GM18951 (cell line): Measurements from ENCODE around the gene TSPAN14.

Experiments
- POLR2A ChIP-seq: IDR thresholded peaks from 4 replicates; pipeline ENCODE4 v1.6.1; 2011; ENCODE audit warnings: mild to moderate bottlenecking; ENCODE audit not compliant: insufficient read length, insufficient read depth; ENCODE audit errors: extremely low read depth
- in situ Hi-C: fragments of 300-500 bp; cut with MboI; formaldehyde crosslinking; loops from one replicate; pipeline ENCODE4 v1.12.0; 2022; ENCODE audit warnings: low sequenced_read_pairs, mixed read lengths, inconsistent platforms; ENCODE audit not compliant: unreplicated experiment

Gene TSPAN14, protein sequence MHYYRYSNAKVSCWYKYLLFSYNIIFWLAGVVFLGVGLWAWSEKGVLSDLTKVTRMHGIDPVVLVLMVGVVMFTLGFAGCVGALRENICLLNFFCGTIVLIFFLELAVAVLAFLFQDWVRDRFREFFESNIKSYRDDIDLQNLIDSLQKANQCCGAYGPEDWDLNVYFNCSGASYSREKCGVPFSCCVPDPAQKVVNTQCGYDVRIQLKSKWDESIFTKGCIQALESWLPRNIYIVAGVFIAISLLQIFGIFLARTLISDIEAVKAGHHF

GRCh38 chr10:80453842-80454512 lies at the start of gene TSPAN14:
Gene TSPAN14, plus strand, starts transcription at chr10:80454310. Its CDS starts 34,924 bp downstream, at chr10:80489234.
- in situ Hi-C loops = no loop called here
- TF ChIP-seq POLR2A = peak; percentile 64

DNA sequence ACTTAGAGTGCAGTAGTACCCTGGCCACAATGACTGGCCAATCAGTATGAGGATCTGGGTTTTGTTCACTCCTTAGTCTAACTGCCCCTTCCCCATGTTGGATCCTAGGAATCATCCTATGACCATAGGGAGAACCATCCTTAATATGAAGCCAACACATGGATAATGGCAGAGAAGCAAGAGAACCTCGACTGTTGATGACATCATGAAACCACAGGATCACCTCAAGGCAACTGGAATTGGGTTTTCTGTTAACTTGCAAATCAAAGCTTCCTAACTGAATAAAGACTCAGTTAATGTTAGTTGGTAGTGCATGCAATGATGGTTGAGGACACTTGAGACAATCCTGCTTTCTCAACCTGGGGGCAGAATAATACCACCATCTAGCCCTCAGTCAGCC lies 49.1 kb upstream of the TSPAN14 start:
- TF ChIP-seq POLR2A = no peak

DNA sequence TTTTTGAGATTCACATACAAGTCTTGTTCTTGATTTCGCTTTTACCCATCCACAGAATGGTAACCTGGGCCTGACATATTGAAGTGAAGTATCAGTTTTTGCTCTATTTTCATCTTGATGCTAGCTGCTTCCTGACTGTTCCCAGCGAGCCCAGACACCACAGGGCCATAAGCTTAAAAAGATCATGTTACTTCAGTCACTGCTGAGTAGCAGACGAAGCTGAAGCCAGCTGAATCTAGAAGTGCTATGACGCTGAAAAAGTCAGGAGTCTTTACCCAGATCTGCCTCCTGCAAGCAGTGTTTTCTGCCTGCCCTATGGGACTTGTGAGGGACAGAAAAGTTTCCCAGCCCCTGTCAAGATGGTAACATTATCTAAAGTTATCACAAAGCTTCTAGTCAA lies 48.5 kb upstream of the TSPAN14 start:
- in situ Hi-C loops = no loop called here

More for the DNA sequence above, 49.1 kb upstream of the TSPAN14 start:
- in situ Hi-C loops = no loop called here

GRCh38 chr10:80406204-80406603 lies 47.9 kb upstream of the TSPAN14 start:
- TF ChIP-seq POLR2A = no peak
- in situ Hi-C loops = no loop called here

More for the DNA sequence above, 48.5 kb upstream of the TSPAN14 start:
- TF ChIP-seq POLR2A = no peak

DNA sequence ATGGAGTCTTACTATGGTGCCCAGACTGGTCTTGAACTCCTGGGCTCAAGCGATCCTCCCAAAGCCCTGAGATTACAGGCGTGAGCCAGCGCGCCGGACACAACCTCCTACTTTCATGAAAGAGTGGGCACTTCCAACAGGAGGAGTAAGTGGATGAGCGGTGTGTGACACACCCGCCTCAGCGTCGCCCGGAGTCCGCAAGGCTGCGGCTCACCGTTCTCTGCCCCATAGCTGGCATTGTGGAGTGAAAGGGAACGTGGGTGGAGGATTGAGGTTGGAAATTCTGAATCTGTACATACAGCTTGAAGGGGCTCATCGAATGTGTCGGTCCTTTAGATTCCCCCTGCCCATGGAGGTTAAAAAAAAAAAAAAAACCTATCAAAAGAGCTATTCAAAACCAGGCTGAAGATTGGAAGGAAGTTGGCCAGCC lies 46.3 kb upstream of the TSPAN14 start:
- TF ChIP-seq POLR2A = no peak
- in situ Hi-C loops = no loop called here

DNA sequence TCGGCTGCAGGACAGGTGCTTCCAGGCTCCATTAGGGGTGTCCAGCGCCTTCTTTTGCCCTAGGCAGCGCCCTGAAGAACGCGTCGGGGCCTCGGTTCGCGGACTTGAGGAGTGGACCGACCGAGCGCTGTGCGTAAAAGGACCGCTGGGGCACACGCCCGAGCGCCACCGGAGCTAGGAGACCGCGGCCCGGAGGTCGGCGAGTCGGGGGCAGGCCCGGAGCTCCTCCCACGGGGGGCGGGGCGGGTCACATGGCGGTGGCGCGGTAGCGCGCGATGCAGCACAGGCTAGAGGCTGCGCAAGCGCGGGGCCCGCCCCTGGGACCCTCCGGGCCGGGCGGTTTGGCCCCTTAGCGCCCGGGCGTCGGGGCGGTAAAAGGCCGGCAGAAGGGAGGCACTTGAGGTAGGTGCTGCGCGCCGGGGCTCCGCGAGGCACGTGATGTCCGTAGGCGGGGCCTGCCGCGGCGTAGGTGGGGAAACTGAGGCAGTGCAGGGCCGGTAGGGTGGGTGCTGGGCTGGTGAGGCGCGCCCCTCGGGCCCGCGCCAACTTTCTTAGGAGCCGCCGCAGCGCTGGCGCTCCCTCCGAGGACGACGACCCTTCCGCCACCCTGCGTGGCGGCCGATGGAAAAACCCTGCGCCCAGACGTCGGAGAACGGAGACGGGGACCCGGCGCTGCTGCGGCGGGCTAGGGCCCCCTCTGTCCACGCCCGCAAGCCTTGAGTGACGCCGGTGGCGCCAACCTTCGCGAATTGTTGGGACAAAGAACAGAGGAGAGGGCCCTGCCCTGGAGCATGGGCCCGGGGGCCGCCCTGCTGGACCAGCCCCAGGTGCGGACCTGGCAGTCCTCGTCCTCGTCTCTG lies 45.6 kb upstream of the TSPAN14 start, which contains the start of gene PRXL2A:
Gene PRXL2A, plus strand, starts transcription at position 310 of the 860 bp plus-strand sequence. CDS start 11,917 bp downstream, outside the sequence.
- TF ChIP-seq POLR2A = peak; percentile 63
- in situ Hi-C loops = no loop called here

- no peak for TF ChIP-seq POLR2A
- in situ Hi-C loops = no loop called here
These were observed 45.0 kb upstream of the TSPAN14 start for GRCh38 chr10:80409121-80409520.

- no peak for TF ChIP-seq POLR2A
- in situ Hi-C loops = no loop called here
These were observed 44.0 kb upstream of the TSPAN14 start for GRCh38 chr10:80410122-80410521.

DNA sequence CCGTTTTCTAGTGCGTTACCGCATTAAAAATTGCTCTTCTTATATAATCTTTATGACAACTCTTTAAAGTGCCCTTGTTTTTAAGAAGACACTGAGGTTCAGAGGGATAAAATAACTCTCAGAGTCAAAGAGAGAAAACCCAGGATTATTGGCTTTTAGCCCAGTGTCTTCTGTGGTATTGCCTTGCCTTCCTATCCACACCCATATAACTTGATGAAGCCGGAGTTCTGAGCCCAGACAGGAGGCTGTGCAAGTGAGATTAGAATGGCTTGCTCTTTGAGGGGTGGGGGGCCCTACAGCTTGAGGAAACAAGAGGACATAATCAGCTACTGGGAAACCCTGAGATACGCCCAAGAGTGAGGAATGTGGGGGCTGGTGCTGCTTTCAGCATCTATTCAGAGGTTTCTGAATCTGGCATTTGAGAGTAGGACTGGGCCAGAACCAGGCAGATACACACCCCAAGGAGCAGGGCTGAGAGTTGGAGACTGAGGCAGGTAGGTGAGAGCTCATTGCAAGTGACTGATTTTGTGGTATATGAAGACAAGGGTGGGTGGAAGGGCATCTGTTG lies 43.4 kb upstream of the TSPAN14 start:
- in situ Hi-C loops = no loop called here
- TF ChIP-seq POLR2A = no peak

- TF ChIP-seq POLR2A = no peak
- in situ Hi-C loops = no loop called here
These were observed 42.8 kb upstream of the TSPAN14 start for GRCh38 chr10:80411267-80411668.

- in situ Hi-C loops = no loop called here
- no peak for TF ChIP-seq POLR2A
These were observed 42.4 kb upstream of the TSPAN14 start for GRCh38 chr10:80411681-80412220.

DNA sequence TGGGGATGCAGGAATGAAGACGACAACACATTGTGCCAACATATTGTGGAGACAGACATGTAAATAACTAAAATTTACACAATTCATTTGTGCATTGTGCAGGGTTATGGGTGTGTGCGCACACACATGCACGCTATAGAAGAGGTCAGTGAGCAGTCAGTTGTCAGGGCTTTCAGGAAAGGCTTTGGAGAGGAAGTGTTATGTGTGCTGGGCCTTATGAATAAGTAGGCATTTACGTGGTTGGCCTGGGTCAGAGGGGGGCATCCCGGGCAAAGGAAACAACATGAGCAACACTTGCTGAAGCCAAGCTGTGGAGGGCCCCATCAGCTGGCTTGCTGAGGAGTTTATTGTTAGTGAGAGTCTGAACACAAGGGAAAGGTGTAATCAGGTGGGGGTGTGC lies 41.6 kb upstream of the TSPAN14 start:
- in situ Hi-C loops = no loop called here
- no peak for TF ChIP-seq POLR2A
